Measurements from ENCODE around the gene ALKBH8. TPM values are rescaled to one million over a fixed set of nuclear protein-coding genes. Genes with fewer than 3 reads are reported as not detected.
"Not testable (repeated sequence)": the region's sequence is repeated elsewhere in the genome, so short reads cannot be mapped to it uniquely, and the experiment has no call there.

ALKBH8 gene
- total RNA-seq, 1 experiment from 2014 or later: 2.0 TPM

GRCh38 chr11:107538239-107538638 lies 27.3 kb downstream of the ALKBH8 start:
- in situ Hi-C loops (cut with HindIII; ENCODE audit: low pct_unique_long_range_greater_than_20kb, low sequenced_read_pairs): no loop called here
- no peak for DNase-seq (ENCODE audit: low read depth)

DNA sequence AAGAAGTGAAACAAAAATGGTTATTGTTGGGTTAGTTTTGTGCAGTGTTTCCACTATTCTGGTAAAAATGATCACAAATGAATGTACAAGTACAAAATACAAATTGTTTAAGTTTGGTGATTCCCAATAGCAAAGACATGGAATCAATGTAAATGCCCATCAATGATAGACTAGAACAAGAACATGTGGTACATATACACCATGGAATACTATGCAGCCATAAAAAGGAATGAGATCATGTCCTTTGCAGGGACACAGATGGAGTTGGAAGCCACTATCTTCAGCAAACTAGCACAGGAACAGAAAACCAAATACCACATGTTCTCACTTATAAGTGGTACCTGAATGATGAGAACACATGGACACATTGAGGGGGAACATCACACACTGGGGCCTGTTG lies 28.4 kb downstream of the ALKBH8 start:
- DNase-seq (ENCODE audit: low read depth); in situ Hi-C loops (cut with HindIII; ENCODE audit: low pct_unique_long_range_greater_than_20kb, low sequenced_read_pairs): not testable (repeated sequence)

GRCh38 chr11:107526197-107526596 lies 39.3 kb downstream of the ALKBH8 start:
- in situ Hi-C loops (cut with HindIII; ENCODE audit: low pct_unique_long_range_greater_than_20kb, low sequenced_read_pairs): no loop called here
- no peak for DNase-seq (ENCODE audit: low read depth)

DNA sequence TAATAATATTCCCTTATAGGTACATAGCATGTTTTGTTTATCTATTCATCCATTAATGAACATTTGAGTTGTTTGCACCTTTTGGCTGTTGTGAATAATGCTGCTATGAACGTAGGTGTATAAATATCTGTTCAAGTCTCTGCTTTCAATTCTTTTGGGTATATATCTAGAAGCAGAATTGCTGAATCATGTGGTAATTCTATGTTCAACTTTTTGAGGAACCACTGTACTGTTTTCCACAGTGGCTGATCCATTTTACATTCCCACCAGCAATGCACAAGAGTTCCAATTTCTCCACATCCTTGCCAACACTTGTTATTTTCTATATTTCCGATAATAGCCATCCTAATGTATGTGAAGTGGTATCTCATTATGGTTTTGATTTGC lies 56.7 kb downstream of the ALKBH8 start:
- in situ Hi-C loops (cut with HindIII; ENCODE audit: low pct_unique_long_range_greater_than_20kb, low sequenced_read_pairs): no loop called here
- no peak for DNase-seq (ENCODE audit: low read depth)

- in situ Hi-C loops (cut with HindIII; ENCODE audit: low pct_unique_long_range_greater_than_20kb, low sequenced_read_pairs): no loop called here
- no peak for DNase-seq (ENCODE audit: low read depth)
Observed at GRCh38 chr11:107508201-107508857, 57.2 kb downstream of the ALKBH8 start.

DNA sequence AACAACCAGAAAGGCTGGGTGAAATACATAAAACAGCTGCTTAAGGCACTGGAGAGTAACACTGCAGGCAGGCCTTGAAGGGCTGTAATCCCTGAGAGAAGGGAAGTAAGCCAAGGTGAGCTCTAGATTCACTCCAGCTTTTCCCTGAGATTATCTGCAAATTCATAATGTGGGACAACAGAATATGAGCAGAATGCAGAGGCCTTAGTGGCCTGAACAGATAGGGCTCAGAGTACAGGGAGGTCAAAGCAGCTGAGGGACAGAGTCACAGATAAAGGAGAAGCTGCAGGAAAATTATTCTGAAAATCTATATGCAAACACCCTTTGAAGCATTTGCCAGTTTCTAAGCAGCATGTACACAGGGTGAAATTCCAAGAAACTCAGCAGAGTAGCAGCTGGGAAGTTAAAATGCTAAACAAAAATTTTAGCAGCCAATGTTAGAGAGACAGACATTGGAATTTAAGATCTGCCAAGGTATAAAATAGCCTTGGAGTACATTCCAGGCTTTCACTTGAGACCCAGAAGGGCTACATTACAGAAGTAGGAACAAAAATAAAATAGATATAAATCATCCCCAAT lies 59.8 kb downstream of the ALKBH8 start:
- in situ Hi-C loops (cut with HindIII; ENCODE audit: low pct_unique_long_range_greater_than_20kb, low sequenced_read_pairs): no loop called here
- no peak for DNase-seq (ENCODE audit: low read depth)

DNA sequence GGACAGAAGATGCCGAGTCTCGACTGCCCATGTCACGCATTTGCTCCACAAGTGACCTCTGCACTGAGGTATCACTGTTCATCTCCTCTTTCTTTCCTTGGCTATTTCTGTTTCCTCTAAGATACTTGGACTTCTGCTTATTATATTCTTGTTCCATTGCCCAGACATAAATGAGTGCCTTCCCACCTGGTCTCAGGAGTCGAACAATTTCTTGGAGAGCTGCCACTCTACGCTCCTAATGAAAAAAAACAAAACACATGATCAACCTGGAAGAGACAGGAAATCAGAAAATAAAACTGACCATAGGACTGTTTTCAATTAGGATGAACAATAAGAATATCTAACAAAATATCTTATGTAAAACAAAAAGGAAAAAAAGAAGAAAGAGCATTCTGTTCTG lies 60.6 kb downstream of the ALKBH8 start:
- in situ Hi-C loops (cut with HindIII; ENCODE audit: low pct_unique_long_range_greater_than_20kb, low sequenced_read_pairs): no loop called here
- DNase-seq (ENCODE audit: low read depth): no peak

DNA sequence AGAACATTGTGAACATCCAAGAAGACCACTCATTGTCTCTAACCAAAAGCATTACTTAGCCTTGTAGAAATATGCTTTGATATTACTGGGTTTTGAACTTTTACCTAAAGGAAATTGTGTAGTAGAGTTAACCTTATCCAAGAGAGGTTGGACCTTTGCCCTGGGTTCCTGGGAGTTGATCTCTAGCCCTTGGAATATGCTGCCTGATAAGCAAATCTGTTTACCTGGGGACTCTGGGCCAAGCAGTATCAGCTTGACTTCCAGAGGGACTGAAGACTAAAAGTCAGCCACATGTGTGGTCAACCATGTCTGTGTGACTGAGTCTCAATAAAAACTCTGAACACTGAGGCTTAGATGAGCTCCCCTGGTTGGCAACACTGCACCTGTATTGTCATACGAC lies 63.8 kb downstream of the ALKBH8 start:
- DNase-seq (ENCODE audit: low read depth): no peak
- in situ Hi-C loops (cut with HindIII; ENCODE audit: low pct_unique_long_range_greater_than_20kb, low sequenced_read_pairs): no loop called here

DNA sequence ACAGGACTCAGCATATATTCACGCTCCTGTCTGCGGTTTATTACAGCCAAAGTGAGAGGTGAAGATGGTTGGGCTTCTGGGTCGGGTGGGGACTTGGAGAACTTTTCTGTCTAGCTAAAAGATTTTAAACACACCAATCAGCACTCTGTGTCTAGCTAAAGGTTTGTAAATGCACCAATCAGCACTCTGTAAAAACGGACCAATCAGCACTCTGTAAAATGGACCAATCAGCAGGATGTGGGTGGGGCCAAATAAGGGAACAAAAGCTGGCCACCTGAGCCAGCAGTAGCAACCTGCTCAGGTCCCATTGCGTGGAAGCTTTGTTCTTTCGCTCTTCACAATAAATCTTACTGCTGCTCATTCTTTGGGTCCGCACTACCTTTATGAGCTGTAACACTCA lies 68.2 kb downstream of the ALKBH8 start:
- DNase-seq (ENCODE audit: low read depth); in situ Hi-C loops (cut with HindIII; ENCODE audit: low pct_unique_long_range_greater_than_20kb, low sequenced_read_pairs): not testable (repeated sequence)

DNA sequence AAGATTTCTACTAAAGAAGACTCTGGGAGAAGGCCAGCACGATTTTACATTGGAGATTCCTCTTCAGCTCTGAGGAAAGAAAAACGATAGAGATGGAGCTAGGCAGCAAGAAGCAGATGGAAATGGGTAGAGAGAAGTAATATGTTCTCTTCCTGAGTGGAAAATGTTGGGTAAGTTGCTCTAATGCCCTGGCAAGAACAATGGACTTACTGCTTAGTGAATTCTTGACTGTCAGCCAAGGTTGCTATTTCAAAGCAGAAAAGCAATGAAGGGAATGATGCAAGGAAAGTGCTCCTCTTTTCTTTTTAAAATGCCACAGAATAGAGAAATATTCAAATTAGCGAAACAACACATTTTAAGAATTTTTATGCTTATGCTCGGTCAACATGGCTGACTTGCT lies 69.5 kb downstream of the ALKBH8 start:
- no peak for DNase-seq (ENCODE audit: low read depth)
- in situ Hi-C loops (cut with HindIII; ENCODE audit: low pct_unique_long_range_greater_than_20kb, low sequenced_read_pairs): no loop called here

DNA sequence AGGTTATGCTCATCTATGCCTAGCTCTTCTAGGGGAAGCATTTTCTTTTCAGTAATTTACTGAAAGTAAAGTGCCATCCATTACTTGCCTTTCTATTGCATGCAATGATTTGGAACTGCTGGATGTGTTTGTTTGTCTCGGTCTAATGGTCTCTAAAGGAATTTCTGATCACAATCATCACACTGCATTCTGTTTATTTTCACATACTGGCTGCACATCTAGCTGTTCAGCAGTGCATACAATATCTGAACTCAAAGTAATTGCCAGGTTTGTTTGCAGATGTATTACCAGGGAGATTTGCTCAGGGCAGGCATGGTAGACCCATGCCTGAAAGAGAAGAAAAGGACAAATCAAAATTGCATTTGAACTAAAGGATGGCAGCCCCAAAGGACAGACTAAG lies 71.5 kb downstream of the ALKBH8 start:
- in situ Hi-C loops (cut with HindIII; ENCODE audit: low pct_unique_long_range_greater_than_20kb, low sequenced_read_pairs): no loop called here
- peak; percentile 74 for DNase-seq (ENCODE audit: low read depth)

DNA sequence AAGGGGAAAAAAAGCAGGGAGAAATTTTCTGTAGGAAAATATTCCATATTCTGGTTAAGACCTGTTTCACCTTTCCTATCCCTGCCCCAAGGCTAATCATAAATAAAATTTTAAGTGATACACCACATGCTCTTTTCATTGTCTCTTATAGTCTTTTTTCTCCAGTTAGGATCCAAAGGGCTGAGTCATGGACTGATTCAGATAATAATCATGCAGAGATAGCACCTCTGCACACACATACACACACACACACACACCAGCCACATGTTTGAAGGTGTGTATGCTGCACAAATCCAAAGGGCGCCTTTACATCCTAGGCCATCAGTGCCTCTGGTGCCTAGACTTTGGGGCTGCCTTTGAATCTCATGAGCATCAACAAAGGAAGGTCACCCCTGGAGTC lies 72.4 kb downstream of the ALKBH8 start:
- peak; percentile 82 for DNase-seq (ENCODE audit: low read depth)
- in situ Hi-C loops (cut with HindIII; ENCODE audit: low pct_unique_long_range_greater_than_20kb, low sequenced_read_pairs): no loop called here

DNA sequence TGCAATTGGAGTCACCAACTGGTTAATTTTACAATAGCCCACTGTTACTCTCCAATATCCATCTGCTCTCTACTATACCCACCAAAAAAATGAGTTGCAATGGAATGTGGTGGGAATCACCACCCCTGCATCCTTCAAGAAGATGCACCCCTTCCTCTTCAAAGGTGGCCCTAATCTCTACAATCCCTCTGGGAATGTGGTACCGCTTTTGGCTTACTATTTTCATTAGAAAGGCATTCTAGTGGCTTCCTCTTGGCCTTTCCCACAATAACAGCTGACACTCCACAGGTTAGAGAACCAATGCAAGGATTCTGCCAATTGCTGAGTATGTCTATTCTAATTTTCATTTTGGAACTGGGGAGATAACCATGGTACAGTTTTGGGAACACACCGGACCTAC lies 74.7 kb downstream of the ALKBH8 start:
- DNase-seq (ENCODE audit: low read depth): no peak
- in situ Hi-C loops (cut with HindIII; ENCODE audit: low pct_unique_long_range_greater_than_20kb, low sequenced_read_pairs): no loop called here

GRCh38 chr11:107482234-107482633 lies 83.3 kb downstream of the ALKBH8 start:
- no peak for DNase-seq (ENCODE audit: low read depth)
- in situ Hi-C loops (cut with HindIII; ENCODE audit: low pct_unique_long_range_greater_than_20kb, low sequenced_read_pairs): no loop called here

DNA sequence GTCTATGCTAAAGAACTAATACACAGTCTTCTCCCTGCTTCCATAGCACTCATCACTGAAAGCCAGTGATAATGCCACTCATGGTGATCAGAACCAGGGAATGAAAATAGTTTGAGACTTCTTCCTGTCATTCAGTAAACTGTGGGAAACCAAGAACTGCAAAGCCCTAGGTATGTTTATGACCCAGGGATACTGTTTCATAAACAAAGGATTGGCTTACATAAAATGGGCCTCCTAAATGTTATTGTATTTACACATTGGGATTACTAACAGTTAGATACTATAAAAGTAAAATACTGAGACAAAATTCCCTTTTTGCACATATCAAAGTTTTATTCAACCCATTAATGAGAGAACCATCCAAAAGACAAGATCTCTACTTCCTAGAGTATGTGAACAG lies 86.6 kb downstream of the ALKBH8 start:
- in situ Hi-C loops (cut with HindIII; ENCODE audit: low pct_unique_long_range_greater_than_20kb, low sequenced_read_pairs): no loop called here

GRCh38 chr11:107477820-107478219 lies 87.7 kb downstream of the ALKBH8 start:
- in situ Hi-C loops (cut with HindIII; ENCODE audit: low pct_unique_long_range_greater_than_20kb, low sequenced_read_pairs): no loop called here
- no peak for DNase-seq (ENCODE audit: low read depth)

More for the DNA sequence above, 86.6 kb downstream of the ALKBH8 start:
- DNase-seq (ENCODE audit: low read depth): no peak

DNA sequence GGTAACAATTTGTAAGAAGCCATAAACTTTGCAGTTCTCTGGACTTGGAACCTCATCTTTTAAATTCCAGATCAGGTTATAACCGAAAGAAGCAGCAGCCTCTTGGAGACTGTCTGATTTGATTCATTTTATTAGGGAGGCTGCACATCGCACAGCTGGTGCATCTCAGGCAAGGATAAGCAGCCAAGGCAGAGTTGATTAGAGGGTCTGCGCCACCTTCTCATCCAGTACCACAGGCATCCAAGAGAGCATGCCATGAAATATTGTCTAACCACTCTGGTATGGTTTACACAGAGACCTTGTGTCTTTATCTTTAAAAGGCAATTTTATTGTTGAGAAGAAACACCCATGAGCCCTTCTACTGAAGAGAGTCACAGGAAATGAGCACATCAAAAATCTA lies 91.7 kb downstream of the ALKBH8 start:
- DNase-seq (ENCODE audit: low read depth): no peak
- in situ Hi-C loops (cut with HindIII; ENCODE audit: low pct_unique_long_range_greater_than_20kb, low sequenced_read_pairs): no loop called here

GRCh38 chr11:107472966-107473365 lies 92.6 kb downstream of the ALKBH8 start:
- DNase-seq (ENCODE audit: low read depth): no peak
- in situ Hi-C loops (cut with HindIII; ENCODE audit: low pct_unique_long_range_greater_than_20kb, low sequenced_read_pairs): no loop called here

- no peak for DNase-seq (ENCODE audit: low read depth)
- in situ Hi-C loops (cut with HindIII; ENCODE audit: low pct_unique_long_range_greater_than_20kb, low sequenced_read_pairs): no loop called here
Observed at GRCh38 chr11:107468596-107468995, 96.9 kb downstream of the ALKBH8 start.

GRCh38 chr11:107467696-107468095 lies 97.8 kb downstream of the ALKBH8 start:
- DNase-seq (ENCODE audit: low read depth): no peak
- in situ Hi-C loops (cut with HindIII; ENCODE audit: low pct_unique_long_range_greater_than_20kb, low sequenced_read_pairs): no loop called here

Data from Caki2 (cell line).